Tibial nerve (tissue), 4 donors: ENCODE measurements around the gene UBR4. TPM values are rescaled to one million over a fixed set of nuclear protein-coding genes. Genes with fewer than 3 reads are reported as not detected.
"Not testable (repeated sequence)": the region's sequence is repeated elsewhere in the genome, so short reads cannot be mapped to it uniquely, and the experiment has no call there.

Experiments
- DNase-seq, 2 donors: peaks; one replicate each; pipeline ENCODE4 v3.0.0-alpha.2; 2019; ENCODE audit warnings: low spot score in 2 of 2
- H3K27ac ChIP-seq, 4 donors: fragments of 200-600 bp; sonication (generic) in 3 of 4; one replicate each; pipeline ENCODE4 v1.5.1; 2017 to 2019; ENCODE audit warnings: mild to moderate bottlenecking in 1 of 4
- H3K27me3 ChIP-seq, 2 donors: fragments of 200-600 bp; sonication (generic) in 1 of 2; one replicate each; pipeline versions ENCODE4 v1.5.1 to v1.6.0; 2017 to 2019
- H3K36me3 ChIP-seq, 3 donors: fragments of 200-600 bp; sonication (generic); one replicate each; pipeline ENCODE4 v1.5.1; 2018 to 2019
- H3K4me1 ChIP-seq, 4 donors: fragments of 200-600 bp; sonication (generic) in 3 of 4; one replicate each; pipeline ENCODE4 v1.5.1; 2017 to 2019
- H3K4me3 ChIP-seq, 4 donors: fragments of 200-600 bp; sonication (generic) in 3 of 4; one replicate each; pipeline ENCODE4 v1.5.1; 2017 to 2019; ENCODE audit warnings: mild to moderate bottlenecking in 1 of 4, moderate library complexity in 1 of 4
- H3K9me3 ChIP-seq, 4 donors: fragments of 200-600 bp; sonication (generic) in 3 of 4; one replicate each; pipeline ENCODE4 v1.5.1; 2017 to 2019
- EP300 ChIP-seq, 2 donors: sonication (generic); formaldehyde crosslinking; IDR thresholded peaks; one replicate each; pipeline ENCODE4 v1.6.1; 2017; ENCODE audit warnings: antibody characterized with exemption in 2 of 2, mild to moderate bottlenecking in 1 of 2
- POLR2A ChIP-seq, 2 donors: fragments of 450-650 bp; IDR thresholded peaks; one replicate each; pipeline ENCODE4 v1.6.1; 2017; ENCODE audit warnings: antibody characterized with exemption in 2 of 2, mild to moderate bottlenecking in 2 of 2, moderate library complexity in 2 of 2
- WGBS, 2 donors: methylation state at CpG; one replicate each; pipeline ENCODE4 v1.1.5; 2018; 5-methylcytosine and 5-hydroxymethylcytosine counted together
- total RNA-seq, 4 donors: library from RNA; depleted of rRNA; stranded (reverse); fragments of >200 nt; gene quantifications; one replicate each; pipeline ENCODE4 v1.1.0, GENCODE V29; 2016
- TF ChIP-seq, protein P1 (sequence below), 5 experiments: fragments of 200-600 bp in 3 of 5; fragments of 450-650 bp in 2 of 5; sonication (generic) in 3 of 5; IDR thresholded peaks; one replicate each; pipeline ENCODE4 v1.5.1; 2016 to 2019; ENCODE audit warnings: antibody characterized with exemption in 5 of 5, mild to moderate bottlenecking in 3 of 5, moderate library complexity in 2 of 5

The UBR4 gene
- total RNA-seq, 4 donors from 2014 or later = 107 to 190 (median 142) TPM

DNA sequence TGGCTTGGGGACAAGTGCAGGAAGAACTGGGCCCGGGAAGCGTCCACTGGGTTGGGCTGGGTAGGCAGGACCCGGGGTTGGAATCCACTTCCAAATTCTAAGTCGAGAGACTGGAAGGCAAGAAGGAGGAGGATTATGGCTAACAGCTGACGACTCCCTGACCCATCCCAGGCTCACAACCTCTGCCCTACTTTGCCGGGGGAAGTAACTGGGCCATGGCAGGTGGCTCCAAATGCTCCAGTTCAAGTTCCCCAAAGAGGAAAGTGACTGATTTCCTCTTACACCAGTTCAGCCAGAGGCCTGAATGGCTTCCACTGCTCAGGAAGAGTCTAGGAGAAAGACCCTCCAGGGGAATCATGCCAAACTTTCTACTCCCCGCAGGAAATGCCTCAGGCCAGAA, 29.8 kb upstream of the UBR4 start:
- Histone ChIP-seq H3K4me3 (no peak overlapping the region), H3K36me3 (peaks cover 0 to 99% (median 28%) of the 10 kb centered on the region in 3 donors), H3K9me3 (no peaks in the 10 kb centered on the region), H3K4me1 (no peaks in the 10 kb centered on the region), H3K27me3 (no peaks in the 10 kb centered on the region), H3K27ac (no peak overlapping the region)
- DNase-seq = no peak
- 83 to 91% methylated on average over 7 of the region's 7 CpGs for WGBS, 2 donors
- TF ChIP-seq POLR2A (IDR thresholded peaks at IDR 0.05) (no peak), EP300 (IDR thresholded peaks at IDR 0.05) (no peak)
- TF ChIP-seq, protein P1, sequence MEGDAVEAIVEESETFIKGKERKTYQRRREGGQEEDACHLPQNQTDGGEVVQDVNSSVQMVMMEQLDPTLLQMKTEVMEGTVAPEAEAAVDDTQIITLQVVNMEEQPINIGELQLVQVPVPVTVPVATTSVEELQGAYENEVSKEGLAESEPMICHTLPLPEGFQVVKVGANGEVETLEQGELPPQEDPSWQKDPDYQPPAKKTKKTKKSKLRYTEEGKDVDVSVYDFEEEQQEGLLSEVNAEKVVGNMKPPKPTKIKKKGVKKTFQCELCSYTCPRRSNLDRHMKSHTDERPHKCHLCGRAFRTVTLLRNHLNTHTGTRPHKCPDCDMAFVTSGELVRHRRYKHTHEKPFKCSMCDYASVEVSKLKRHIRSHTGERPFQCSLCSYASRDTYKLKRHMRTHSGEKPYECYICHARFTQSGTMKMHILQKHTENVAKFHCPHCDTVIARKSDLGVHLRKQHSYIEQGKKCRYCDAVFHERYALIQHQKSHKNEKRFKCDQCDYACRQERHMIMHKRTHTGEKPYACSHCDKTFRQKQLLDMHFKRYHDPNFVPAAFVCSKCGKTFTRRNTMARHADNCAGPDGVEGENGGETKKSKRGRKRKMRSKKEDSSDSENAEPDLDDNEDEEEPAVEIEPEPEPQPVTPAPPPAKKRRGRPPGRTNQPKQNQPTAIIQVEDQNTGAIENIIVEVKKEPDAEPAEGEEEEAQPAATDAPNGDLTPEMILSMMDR (IDR thresholded peaks at IDR 0.05) = no peak

DNA sequence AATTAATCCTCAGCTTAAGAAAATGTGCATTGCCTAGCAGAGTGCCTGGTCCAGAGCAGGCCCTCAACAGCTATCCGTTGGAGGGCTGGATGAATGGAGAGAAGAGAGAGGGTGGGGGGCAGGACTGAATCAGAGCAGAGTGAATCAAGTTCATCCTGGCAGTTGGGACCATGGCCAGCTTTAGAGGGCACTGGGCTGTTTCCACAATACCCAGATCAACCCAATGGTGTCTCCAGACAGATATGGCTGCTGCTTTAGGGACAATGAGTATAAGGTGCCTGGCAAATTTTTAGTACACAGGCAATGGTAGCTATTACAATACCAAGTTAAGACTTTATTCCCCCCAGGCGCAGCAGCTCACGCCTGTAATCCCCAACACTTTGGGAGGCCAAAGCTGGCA, 24.2 kb upstream of the UBR4 start:
- H3K4me1 ChIP-seq = peaks cover 0 to 15% (median 0%) of the 10 kb centered on the region in 4 donors
- H3K36me3 ChIP-seq = peaks cover 0 to 100% (median 27%) of the 10 kb centered on the region in 3 donors
- no peaks in the 10 kb centered on the region for H3K9me3 ChIP-seq
- TF ChIP-seq, protein P1 (IDR thresholded peaks at IDR 0.05) = no peak
- TF ChIP-seq POLR2A (IDR thresholded peaks at IDR 0.05) (no peak), EP300 (IDR thresholded peaks at IDR 0.05) (no peak)
- no peaks in the 10 kb centered on the region for H3K27me3 ChIP-seq
- no peak overlapping the region for H3K27ac ChIP-seq
- WGBS, 2 donors = 86 to 88% methylated on average over 3 of the region's 3 CpGs
- no peak for DNase-seq
- H3K4me3 ChIP-seq = no peak overlapping the region

DNA sequence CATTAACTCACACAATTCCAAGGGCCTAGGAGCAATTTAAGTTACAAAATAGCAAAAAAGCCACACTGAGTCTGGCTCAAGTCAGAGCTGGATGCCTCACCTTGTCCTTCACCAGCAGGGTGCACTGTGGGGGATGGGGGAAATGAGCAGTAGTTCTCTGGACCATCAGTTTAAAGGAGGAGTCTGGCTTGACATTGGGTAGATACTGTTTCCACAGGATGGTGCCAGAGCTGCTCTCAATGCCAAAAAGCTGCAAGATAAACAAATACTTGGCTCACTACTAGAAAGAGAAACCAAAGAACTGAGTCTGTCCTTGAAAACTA, 22.4 kb upstream of the UBR4 start:
- Histone ChIP-seq H3K4me1 (peaks cover 0 to 15% (median 0%) of the 10 kb centered on the region in 4 donors), H3K27ac (no peak overlapping the region), H3K36me3 (peaks cover 0 to 100% (median 19%) of the 10 kb centered on the region in 3 donors), H3K4me3 (no peak overlapping the region), H3K9me3 (no peaks in the 10 kb centered on the region), H3K27me3 (no peaks in the 10 kb centered on the region)
- DNase-seq = no peak
- TF ChIP-seq, protein P1 (IDR thresholded peaks at IDR 0.05) = no peak
- TF ChIP-seq EP300 (IDR thresholded peaks at IDR 0.05) (no peak), POLR2A (IDR thresholded peaks at IDR 0.05) (no peak)

DNA sequence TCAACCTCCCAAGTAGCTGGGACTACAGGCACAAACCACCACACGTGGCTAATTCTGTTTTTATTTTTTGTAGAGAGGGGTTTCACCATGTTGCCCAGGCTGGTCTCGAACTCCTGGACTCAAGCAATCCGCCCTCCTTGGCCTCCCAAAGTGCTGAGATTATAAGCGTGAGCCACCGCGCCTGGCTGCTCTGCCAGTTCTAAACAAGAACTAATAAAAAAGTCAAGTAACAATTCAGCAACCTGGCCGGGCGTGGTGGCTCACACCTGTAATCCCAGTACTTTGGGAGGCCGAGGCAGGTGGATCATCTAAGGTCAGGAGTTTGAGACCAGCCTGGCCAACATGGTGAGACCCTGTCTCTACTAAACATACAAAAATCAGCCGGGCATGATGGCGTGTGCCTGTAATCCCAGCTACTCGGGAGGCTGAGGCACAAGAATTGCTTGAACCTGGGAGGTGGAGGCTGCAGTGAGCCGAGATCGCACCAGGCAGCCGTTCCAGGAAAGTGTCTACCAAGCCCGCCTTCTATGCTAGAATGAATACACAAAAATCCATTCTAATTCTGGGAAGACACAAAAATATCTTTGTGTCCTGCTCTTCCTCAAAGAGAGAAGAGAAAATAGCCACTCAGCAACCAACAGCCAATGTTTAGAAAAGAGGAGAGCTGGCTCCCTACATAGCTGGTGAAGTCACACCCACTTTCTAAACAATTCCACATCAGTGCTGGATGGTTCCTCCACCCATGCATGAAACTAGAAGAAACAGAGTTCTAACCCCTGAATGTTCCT, 21.9 kb upstream of the UBR4 start:
- not testable (repeated sequence) for H3K27me3 ChIP-seq, DNase-seq, H3K9me3 ChIP-seq, H3K4me3 ChIP-seq, H3K27ac ChIP-seq
- Histone ChIP-seq H3K36me3 (peaks cover 0 to 100% (median 14%) of the 10 kb centered on the region in 3 donors), H3K4me1 (peaks cover 0 to 15% (median 0%) of the 10 kb centered on the region in 4 donors)
- WGBS, 2 donors = 82 to 93% methylated on average over 16 of the region's 16 CpGs

- no peak for DNase-seq
- no peaks in the 10 kb centered on the region for H3K9me3 ChIP-seq
- 89 to 93% methylated on average over 6 of the region's 6 CpGs for WGBS, 2 donors
- no peak overlapping the region for H3K4me3 ChIP-seq
- peaks cover 0 to 15% (median 0%) of the 10 kb centered on the region in 4 donors for H3K4me1 ChIP-seq
- H3K27ac ChIP-seq = no peak overlapping the region
- no peak for TF ChIP-seq POLR2A (IDR thresholded peaks at IDR 0.05)
- TF ChIP-seq, protein P1 (IDR thresholded peaks at IDR 0.05) = no peak
- no peak for TF ChIP-seq EP300 (IDR thresholded peaks at IDR 0.05)
- no peaks in the 10 kb centered on the region for H3K27me3 ChIP-seq
- H3K36me3 ChIP-seq = peaks cover 6 to 100% (median 26%) of the 10 kb centered on the region in 3 donors
Observed at GRCh38 chr1:19229828-19230325, 19.8 kb upstream of the UBR4 start.
